HG03139 (cell line): ENCODE data around the gene CCDC27.
"Not testable (repeated sequence)": the region's sequence is repeated elsewhere in the genome, so short reads cannot be mapped to it uniquely, and the experiment has no call there.

Source experiments
- ATAC-seq: cut with Tn5 transposase; IDR thresholded peaks from one replicate; pipeline ENCODE4 v1.9.1; 2021; ENCODE audit not compliant: unreplicated experiment

CCDC27 gene

GRCh38 chr1:3735027-3735681, 17.1 kb upstream of the CCDC27 start:
- ATAC-seq, result no peak

- ATAC-seq, result no peak
These were observed 16.6 kb upstream of the CCDC27 start for GRCh38 chr1:3735688-3736087.

- ATAC-seq, result no peak
These were observed 16.1 kb upstream of the CCDC27 start for GRCh38 chr1:3736131-3736561.

DNA sequence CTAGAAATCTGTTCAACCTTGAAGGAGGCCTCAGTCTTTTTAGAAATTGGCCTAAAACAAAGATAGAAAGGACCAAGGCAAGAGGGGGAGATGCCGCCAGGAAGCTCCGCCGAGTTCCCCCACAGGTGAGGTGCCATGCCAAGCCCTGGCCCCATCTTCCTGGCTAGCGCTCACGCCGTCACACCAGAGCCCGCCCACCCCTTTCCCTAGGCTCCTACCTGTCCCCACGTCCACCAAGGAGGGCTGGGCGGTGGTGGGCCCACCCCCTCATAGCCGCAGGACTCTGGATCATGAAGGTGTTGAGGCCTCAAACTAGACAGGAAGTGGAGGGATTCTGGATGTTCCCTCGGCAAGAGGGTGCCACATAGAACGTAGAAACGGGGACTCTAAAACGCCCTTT, 15.5 kb upstream of the CCDC27 start:
- ATAC-seq, result no peak

DNA sequence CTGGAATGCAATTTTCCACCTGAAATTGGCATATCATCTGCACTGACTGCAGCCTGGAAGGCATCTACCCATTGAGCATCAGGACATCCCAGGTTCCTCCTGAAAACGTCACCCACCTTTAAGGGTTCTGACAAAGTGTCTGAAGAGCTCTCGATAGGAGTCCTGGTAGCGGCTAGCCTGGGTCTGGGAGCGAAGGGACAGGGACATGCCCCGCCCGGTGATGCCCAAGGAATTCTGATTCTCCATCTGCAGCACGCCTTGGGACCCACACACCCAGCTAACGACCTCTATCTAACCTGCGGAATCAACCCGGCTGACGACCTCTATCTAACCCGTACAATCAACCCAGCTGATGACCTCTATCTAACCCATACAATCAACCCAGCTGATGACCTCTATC, 13.3 kb upstream of the CCDC27 start:
- ATAC-seq, result no peak

DNA sequence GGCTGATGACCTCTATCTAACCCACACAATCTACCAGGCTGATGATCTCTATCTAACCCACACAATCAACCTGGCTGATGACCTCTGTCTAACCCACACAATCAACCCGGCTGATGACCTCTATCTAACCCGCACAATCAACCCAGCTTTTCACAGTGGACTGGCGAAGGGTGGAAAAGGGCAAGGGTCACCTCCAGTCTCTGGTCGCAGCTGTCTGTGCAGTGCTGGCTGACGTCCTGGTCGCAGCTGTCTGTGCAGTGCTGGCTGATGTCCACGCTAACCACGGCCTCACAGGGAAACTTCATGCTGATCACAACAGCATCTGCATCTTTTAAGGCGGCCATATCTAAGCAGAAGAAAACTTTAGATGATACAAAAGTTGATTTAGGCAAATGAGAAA, 12.2 kb upstream of the CCDC27 start:
- ATAC-seq, result no peak

DNA sequence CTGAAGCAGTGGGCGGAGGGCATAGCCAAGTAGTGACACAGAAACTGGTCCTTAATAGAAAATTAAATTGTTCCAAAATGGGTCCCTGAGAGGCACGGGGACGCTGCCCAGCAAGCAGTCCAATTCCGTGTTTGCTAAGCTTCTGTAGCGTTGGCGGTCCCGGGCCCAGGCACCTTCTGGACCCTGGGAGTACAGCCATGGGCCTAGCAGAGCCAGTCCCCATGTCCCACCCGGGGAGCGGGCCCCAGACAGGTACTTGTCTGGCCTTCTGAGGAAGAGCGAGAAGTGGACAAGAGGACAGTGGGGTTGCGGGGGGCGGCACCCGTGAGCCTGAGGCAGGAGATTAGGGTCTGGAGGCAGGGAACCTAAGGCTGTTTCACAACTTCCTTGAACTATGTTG, 11.5 kb upstream of the CCDC27 start:
- no peak for ATAC-seq

- ATAC-seq, result no peak
These were observed 10.4 kb upstream of the CCDC27 start for GRCh38 chr1:3741566-3742438.

DNA sequence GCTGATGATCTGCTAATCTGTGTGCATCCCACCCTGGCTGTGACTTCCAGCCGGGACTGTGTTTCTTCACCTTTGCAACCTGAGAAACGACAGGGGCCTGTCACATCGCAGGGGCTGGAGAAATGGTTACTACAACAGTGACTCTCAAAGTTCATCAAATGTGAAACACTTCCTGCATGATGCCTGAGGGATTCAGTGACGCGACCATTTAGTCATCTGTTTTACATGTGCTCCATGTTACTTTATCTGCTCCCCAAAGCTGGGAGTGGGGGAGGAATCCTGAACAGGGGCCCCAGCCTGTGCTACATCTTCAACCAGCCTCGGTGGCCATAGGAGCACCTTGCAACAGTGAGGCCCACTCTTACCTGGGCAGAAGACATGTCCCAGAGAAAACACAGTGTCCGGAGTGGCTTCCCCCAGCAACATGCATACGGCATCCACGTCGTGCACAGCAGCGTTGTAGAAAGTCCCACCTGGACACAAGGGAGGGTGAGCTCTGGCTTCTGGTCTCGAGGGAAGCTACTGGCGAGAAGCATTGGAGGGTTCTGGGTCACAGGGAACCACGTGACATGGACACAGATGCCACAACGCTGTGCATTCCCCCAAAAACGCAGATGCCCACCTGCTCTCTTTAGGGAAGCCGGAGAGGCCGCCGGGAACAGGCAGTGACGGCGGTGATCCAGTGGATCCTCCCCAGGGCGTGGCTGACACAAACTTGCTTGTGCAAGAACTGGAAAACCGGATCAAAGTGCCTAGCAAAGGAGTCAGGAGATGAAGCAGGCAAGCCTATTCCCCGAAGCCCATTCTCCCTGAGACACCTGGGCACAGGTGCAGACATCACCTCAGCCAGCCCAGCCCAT, 9.6 kb upstream of the CCDC27 start:
- no peak for ATAC-seq

DNA sequence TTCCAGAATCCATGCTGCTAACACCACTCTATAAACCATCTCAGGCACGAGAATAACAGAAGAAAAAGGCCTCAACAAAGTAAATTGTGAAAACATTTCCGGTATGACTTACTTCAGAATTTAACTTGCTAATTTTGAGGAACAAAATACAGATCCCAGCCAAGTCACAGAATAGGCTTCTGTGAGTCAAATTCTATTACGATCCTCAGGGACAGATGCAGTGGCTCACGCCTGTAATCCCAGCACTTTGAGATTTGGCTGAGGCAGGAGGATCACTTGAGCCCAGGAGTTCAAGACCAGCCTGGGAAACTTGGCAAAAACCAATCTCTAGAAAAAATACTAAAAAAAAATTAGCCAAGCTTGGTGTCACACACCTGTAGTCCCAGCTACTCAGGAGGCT, 8.8 kb upstream of the CCDC27 start:
- ATAC-seq, result no peak

- ATAC-seq, result no peak
These were observed 8.4 kb upstream of the CCDC27 start for GRCh38 chr1:3743826-3744225.

DNA sequence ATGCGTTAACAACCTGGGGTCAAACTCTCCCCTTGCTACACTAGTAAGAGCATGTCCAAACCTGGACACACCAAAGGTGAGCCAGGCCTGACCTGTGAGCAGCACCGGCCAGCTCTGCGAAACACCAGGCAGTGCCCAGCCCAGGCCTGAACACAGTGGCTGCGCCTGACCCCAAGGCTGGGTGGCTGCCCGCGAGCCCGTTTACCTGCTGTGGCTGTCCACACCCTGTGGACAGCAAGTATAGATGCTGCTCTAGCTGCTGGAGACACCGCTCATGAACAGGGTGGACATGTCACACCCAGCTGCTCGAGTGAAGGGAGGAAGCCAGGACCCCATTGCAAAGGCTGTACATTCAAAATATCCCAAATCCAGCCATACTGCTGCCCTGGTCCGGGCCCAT, 7.6 kb upstream of the CCDC27 start:
- no peak for ATAC-seq

DNA sequence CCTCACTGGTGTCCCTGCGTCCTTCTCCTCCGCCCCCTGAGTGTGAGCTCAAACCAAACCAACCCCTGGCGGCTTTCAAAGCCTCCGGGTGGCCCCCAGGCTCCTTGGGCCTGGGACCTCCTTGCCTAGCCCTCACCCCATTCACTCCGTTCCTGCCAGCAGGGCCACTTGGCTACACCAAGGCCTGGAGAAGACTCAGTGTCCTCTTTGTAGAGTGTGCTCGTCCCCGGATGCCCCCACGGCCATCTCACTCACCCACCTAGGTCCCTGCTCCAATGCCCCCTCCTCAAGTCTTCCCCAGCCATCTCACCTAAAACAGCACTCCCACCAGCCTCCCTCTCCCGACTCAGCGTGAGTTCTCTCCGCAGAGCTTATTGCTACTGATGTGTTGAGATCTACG, 7.2 kb upstream of the CCDC27 start:
- no peak for ATAC-seq

DNA sequence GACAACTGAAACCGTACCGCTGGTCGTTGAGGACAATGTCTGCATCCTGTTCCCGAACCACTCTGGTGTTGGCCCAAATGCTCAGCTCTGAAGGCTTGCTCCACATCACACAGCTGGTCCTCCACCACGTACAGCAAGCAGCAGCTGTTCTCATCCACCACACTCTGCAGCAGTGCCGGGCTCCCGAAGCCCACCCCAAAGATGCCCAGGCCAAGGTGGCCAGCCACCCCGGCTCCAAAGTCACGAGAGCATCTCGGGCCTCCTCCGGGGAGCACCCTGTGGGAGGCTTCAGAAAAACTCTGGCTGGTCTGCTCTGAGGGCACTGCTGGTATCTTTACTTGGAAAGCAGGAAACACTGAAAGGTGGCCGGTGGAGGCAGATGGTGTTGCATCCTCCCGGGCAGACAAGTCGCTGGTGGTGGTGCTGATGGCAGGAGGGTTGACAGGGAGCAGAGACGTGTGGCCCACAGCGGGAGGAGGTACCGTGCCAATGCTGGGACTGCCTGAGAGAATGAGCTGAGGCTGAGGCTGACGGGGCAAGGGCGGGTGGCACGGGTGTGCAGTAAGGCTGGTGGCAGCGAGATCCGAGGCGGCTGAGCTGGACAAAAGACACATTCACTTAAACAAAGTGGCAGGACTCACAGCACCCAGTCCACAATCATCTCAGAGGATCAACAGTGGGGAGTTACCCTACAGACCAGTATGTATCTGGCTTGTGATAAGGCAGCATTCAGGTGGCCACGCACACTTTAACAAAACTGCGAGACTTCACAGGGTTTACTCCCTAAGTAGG, 6.5 kb upstream of the CCDC27 start:
- no peak for ATAC-seq

- no peak for ATAC-seq
These were observed 5.8 kb upstream of the CCDC27 start for GRCh38 chr1:3746389-3746829.

GRCh38 chr1:3746830-3747521, 5.3 kb upstream of the CCDC27 start:
- peak; percentile 83 for ATAC-seq

DNA sequence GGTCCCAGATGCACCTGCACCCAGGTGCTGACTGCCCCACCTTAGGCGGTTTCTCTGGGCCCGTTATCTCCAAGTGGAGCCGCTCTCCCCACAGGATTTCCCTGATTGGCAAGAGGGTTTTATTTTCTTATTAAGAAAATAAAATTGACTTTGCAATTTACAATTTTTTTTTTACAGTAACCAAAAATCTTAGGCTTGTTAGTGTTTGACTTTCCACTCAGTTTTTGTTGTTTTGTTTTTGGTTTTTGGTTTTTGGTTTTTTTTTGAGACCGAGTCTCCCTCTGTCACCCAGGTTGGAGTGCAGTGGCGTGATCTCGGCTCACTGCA, 4.8 kb upstream of the CCDC27 start:
- no peak for ATAC-seq

DNA sequence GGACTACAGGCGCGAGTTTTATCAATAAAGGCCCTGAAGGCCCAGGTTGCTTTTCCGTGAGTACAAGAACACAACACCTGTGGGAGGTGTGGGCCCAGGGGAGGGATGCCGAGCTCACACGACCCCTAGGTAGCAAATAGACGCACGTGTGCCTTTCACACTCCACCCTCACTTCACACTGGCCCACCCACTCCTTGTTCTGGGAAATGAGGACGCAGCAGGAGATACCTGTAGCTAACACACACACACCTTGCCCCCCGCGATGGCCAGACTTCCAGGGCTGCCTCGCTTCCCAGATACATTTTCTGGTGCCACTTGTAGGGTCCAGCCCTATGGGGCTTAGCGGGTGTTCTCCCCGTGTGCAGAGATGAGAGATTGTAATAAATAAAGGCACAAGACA, 4.3 kb upstream of the CCDC27 start:
- ATAC-seq, result no peak

GRCh38 chr1:3748316-3748900, 3.8 kb upstream of the CCDC27 start:
- not testable (repeated sequence) for ATAC-seq

- no peak for ATAC-seq
These were observed 2.7 kb upstream of the CCDC27 start for GRCh38 chr1:3749512-3749911.
